Measurements from ENCODE around the gene PDP2. TPM values are rescaled to one million over a fixed set of nuclear protein-coding genes. Genes with fewer than 3 reads are reported as not detected.

PDP2 gene
- total RNA-seq, 1 donor from 2014 or later, result 14.0 TPM

GRCh38 chr16:66841366-66841765, 38.9 kb upstream of the PDP2 start:
- Histone ChIP-seq H3K36me3 (no peaks in the 10 kb centered on the region), H3K4me1 (peaks cover 17% of the 10 kb centered on the region), H3K9me3 (no peaks in the 10 kb centered on the region), H3K27me3 (no peaks in the 10 kb centered on the region), H3K4me3 (no peak overlapping the region), H3K27ac (no peak overlapping the region)
- peak in 1 of 2 donors; percentile 60 for DNase-seq (ENCODE audit: extremely low spot score in 2 of 2)
- TF ChIP-seq POLR2A (IDR thresholded peaks at IDR 0.05) (no peak), CTCF (IDR thresholded peaks at IDR 0.05) (no peak), POLR2AphosphoS5 (IDR thresholded peaks at IDR 0.05; ENCODE audit: insufficient read depth in 1 of 2, low read depth in 1 of 2) (no peak)
- intact Hi-C loops (cut with DNase I), result no loop called here

- intact Hi-C loops (cut with DNase I), result no loop called here
- no peaks in the 10 kb centered on the region for H3K27me3 ChIP-seq
- TF ChIP-seq POLR2AphosphoS5 (IDR thresholded peaks at IDR 0.05; ENCODE audit: insufficient read depth in 1 of 2, low read depth in 1 of 2) (no peak), CTCF (IDR thresholded peaks at IDR 0.05) (no peak), POLR2A (IDR thresholded peaks at IDR 0.05) (no peak)
- peaks cover 17% of the 10 kb centered on the region for H3K4me1 ChIP-seq
- H3K4me3 ChIP-seq, result no peak overlapping the region
- no peaks in the 10 kb centered on the region for H3K9me3 ChIP-seq
- H3K27ac ChIP-seq, result no peak overlapping the region
- no peaks in the 10 kb centered on the region for H3K36me3 ChIP-seq
- no peak for DNase-seq (ENCODE audit: extremely low spot score in 2 of 2)
These were observed 37.5 kb upstream of the PDP2 start for GRCh38 chr16:66842765-66843164.

- Histone ChIP-seq H3K36me3 (no peaks in the 10 kb centered on the region), H3K4me1 (peaks cover 17% of the 10 kb centered on the region), H3K9me3 (no peaks in the 10 kb centered on the region), H3K4me3 (no peak overlapping the region), H3K27me3 (no peaks in the 10 kb centered on the region), H3K27ac (no peak overlapping the region)
- intact Hi-C loops (cut with DNase I), result no loop called here
- no peak for TF ChIP-seq POLR2AphosphoS5 (IDR thresholded peaks at IDR 0.05; ENCODE audit: insufficient read depth in 1 of 2, low read depth in 1 of 2)
- TF ChIP-seq CTCF (IDR thresholded peaks at IDR 0.05), result no peak
- no peak for TF ChIP-seq POLR2A (IDR thresholded peaks at IDR 0.05)
- no peak for DNase-seq (ENCODE audit: extremely low spot score in 2 of 2)
These were observed 37.1 kb upstream of the PDP2 start for GRCh38 chr16:66843191-66843590.

- H3K36me3 ChIP-seq, result no peaks in the 10 kb centered on the region
- no peak overlapping the region for H3K27ac ChIP-seq
- intact Hi-C loops (cut with DNase I), result no loop called here
- H3K4me3 ChIP-seq, result peak overlapping the region; percentile 34 to 44
- H3K27me3 ChIP-seq, result no peaks in the 10 kb centered on the region
- no peak for DNase-seq (ENCODE audit: extremely low spot score in 2 of 2)
- TF ChIP-seq CTCF (IDR thresholded peaks at IDR 0.05) (no peak), POLR2AphosphoS5 (IDR thresholded peaks at IDR 0.05; ENCODE audit: insufficient read depth in 1 of 2, low read depth in 1 of 2) (no peak), POLR2A (IDR thresholded peaks at IDR 0.05) (no peak)
- H3K9me3 ChIP-seq, result no peaks in the 10 kb centered on the region
- peaks cover 17% of the 10 kb centered on the region for H3K4me1 ChIP-seq
These were observed 36.3 kb upstream of the PDP2 start for GRCh38 chr16:66844009-66844341.

GRCh38 chr16:66844342-66845079, 35.8 kb upstream of the PDP2 start, which contains the start of gene CA7:
TSS of gene CA7 (plus strand) at chr16:66844414. CDS start at chr16:66844488, 74 bp downstream.
- DNase-seq (ENCODE audit: extremely low spot score in 2 of 2), result no peak
- TF ChIP-seq POLR2AphosphoS5 (IDR thresholded peaks at IDR 0.05; ENCODE audit: insufficient read depth in 1 of 2, low read depth in 1 of 2), result no peak
- TF ChIP-seq CTCF (IDR thresholded peaks at IDR 0.05), result no peak
- TF ChIP-seq POLR2A (IDR thresholded peaks at IDR 0.05), result no peak
- no peaks in the 10 kb centered on the region for H3K27me3 ChIP-seq
- H3K27ac ChIP-seq, result no peak within 1 kb of the TSS
- no peaks in the 10 kb centered on the region for H3K9me3 ChIP-seq
- no peaks in the 10 kb centered on the region for H3K36me3 ChIP-seq
- intact Hi-C loops (cut with DNase I), result no loop called here
- H3K4me3 ChIP-seq, result peak within 1 kb of the TSS; percentile 34 to 44
- H3K4me1 ChIP-seq, result peaks cover 17% of the 10 kb centered on the region
